SK-N-SH (cell line): Measurements from ENCODE around the gene SFTPA2.
"Not testable (repeated sequence)": the region's sequence is repeated elsewhere in the genome, so short reads cannot be mapped to it uniquely, and the experiment has no call there.

ENCODE experiments used
- CTCF ChIP-seq: fragments of 200-600 bp; sonication (generic); IDR thresholded peaks from 2 replicates; pipeline ENCODE4 v1.6.1; 2017; ENCODE audit warnings: antibody characterized with exemption, mild to moderate bottlenecking, moderate library complexity
- NRF1 ChIP-seq: IDR thresholded peaks from 2 replicates; pipeline ENCODE4 v1.6.1; 2012; ENCODE audit warnings: low read depth, mild to moderate bottlenecking, low read length
- TAF1 ChIP-seq: IDR thresholded peaks from 2 replicates; pipeline ENCODE4 v1.6.1; 2012; ENCODE audit warnings: low read depth, mild to moderate bottlenecking, low read length, moderate library complexity, borderline replicate concordance
- TEAD4 ChIP-seq: IDR thresholded peaks from 2 replicates; pipeline ENCODE4 v1.4.0; 2012; ENCODE audit warnings: mild to moderate bottlenecking, borderline replicate concordance; ENCODE audit not compliant: insufficient read depth
- USF2 ChIP-seq: fragments of 150-350 bp; IDR thresholded peaks from 2 replicates; pipeline ENCODE4 v1.6.1; 2017; ENCODE audit warnings: antibody characterized with exemption, low read length, low read depth, borderline replicate concordance

GRCh38 chr10:79522464-79522863 is 37.7 kb downstream of the SFTPA2 start:
- TF ChIP-seq CTCF, NRF1, USF2, TAF1, TEAD4: not testable (repeated sequence)
